ENCODE data around the gene PRPSAP2.

DNA sequence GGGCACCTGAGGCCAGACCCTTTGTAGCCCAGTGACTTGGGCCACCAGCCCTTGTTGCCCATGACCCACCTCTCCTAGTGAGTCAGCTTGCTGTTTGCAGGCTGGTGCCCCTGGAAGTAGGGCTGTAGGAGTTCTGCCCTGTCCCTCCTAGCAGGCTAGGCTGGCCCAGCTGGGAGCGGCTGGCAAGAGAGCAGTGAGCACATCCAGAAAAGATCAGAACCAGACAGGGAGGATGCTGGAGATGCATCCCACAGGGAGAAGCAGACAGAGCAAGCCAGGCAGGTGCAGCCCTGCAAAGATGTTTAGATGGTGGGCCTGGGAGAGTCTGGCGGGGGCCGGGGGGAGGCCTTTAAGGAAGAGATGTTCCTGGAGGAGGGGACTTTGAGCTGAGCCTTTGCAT lies 96.4 kb downstream of the PRPSAP2 start:
- no peak for TF ChIP-seq CTCF (IDR thresholded peaks at IDR 0.05)
- no peak for TF ChIP-seq POLR2A (IDR thresholded peaks at IDR 0.05; ENCODE audit: low read depth)
